Left ventricle myocardium inferior (tissue), 1 donor: ENCODE data around the gene HIC1. TPM values are rescaled to one million over a fixed set of nuclear protein-coding genes. Genes with fewer than 3 reads are reported as not detected.

Experiments used
- DNase-seq: peaks from one replicate; pipeline ENCODE4 v3.0.0-alpha.2; 2020
- H3K27ac ChIP-seq: fragments of 200-600 bp; replicated peaks from 2 replicates; pipeline ENCODE4 v1.8.0; 2021
- H3K27me3 ChIP-seq: fragments of 200-600 bp; 2 replicates; pipeline ENCODE4 v1.8.0; 2021; ENCODE audit warnings: low read depth
- H3K36me3 ChIP-seq: fragments of 200-600 bp; 2 replicates; pipeline ENCODE4 v1.8.0; 2021
- H3K4me1 ChIP-seq: fragments of 200-600 bp; 2 replicates; pipeline ENCODE4 v1.8.0; 2021
- H3K4me3 ChIP-seq: fragments of 200-600 bp; 2 replicates; pipeline ENCODE4 v1.8.0; 2021; ENCODE audit warnings: mild to moderate bottlenecking, moderate library complexity
- H3K9me3 ChIP-seq: fragments of 200-600 bp; replicated peaks from 2 replicates; pipeline ENCODE4 v1.8.0; 2021
- CTCF ChIP-seq: fragments of 200-600 bp; IDR thresholded peaks from 2 replicates; pipeline ENCODE4 v1.8.0; 2021; ENCODE audit warnings: antibody characterized with exemption, mild to moderate bottlenecking, borderline replicate concordance
- intact Hi-C: fragments of 100-400 bp; cut with micrococcal nuclease; formaldehyde crosslinking; loops from one replicate; pipeline ENCODE4 v1.11.0; 2022
- long read RNA-seq: library from polyadenylated mRNA; unstranded; transcript quantifications from one replicate; pipeline ENCODE4 v2.0.0, GENCODE V29; 2021
- total RNA-seq: library from RNA; stranded (reverse); fragmentation: NEBNext Ultra II Directional; extraction: Animal tissue kit (Norgen Biotek cat#: 25700); gene quantifications from one replicate; pipeline ENCODE4 v1.2.1, GENCODE V29; 2021
- donor health status: DM: no; HTN: yes; CAD: no; lungs with severe emphysema.

Gene HIC1
- 23.5 TPM for total RNA-seq
- long read RNA-seq, transcript HIC1-206 (1 exons, 725 nt): major isoform, 19 of 78 reads
- long read RNA-seq, transcript HIC1-205 (2 exons, 1,134 nt): minor isoform, 15 of 78 reads
- long read RNA-seq, partial matches to known transcripts: 2 of 78 reads
- long read RNA-seq, other reads (novel, unspliced or antisense): 39 of 78 reads

GRCh38 chr17:2054512-2055291, at the start of gene HIC1:
TSS of gene HIC1 (plus strand) at chr17:2055103. CDS start at chr17:2056691, 1,588 bp downstream.
- H3K36me3 ChIP-seq: peaks cover 26% of the 10 kb centered on the region
- H3K27me3 ChIP-seq: peaks cover 85% of the 10 kb centered on the region
- H3K4me3 ChIP-seq: peak within 1 kb of the TSS; percentile 84
- DNase-seq: peak; percentile 83
- intact Hi-C loops: loop anchor here (2.0 kb wide), 1 partner anchor 186 kb away; no protein-coding TSS in a partner anchor
- TF ChIP-seq CTCF: peak; percentile 98
- H3K27ac ChIP-seq: peak within 1 kb of the TSS; percentile 96
- H3K9me3 ChIP-seq: no peaks in the 10 kb centered on the region
- peaks cover 78% of the 10 kb centered on the region for H3K4me1 ChIP-seq

- Histone ChIP-seq H3K36me3 (no peaks in the 10 kb centered on the region), H3K9me3 (no peaks in the 10 kb centered on the region), H3K27me3 (no peaks in the 10 kb centered on the region), H3K4me1 (peaks cover 11% of the 10 kb centered on the region), H3K4me3 (no peak overlapping the region), H3K27ac (no peak overlapping the region)
- TF ChIP-seq CTCF: no peak
- no peak for DNase-seq
- intact Hi-C loops: no loop called here
These were observed 46.4 kb upstream of the HIC1 start for GRCh38 chr17:2008332-2009126.

- Histone ChIP-seq H3K27ac (no peak overlapping the region), H3K9me3 (no peaks in the 10 kb centered on the region), H3K27me3 (no peaks in the 10 kb centered on the region), H3K36me3 (no peaks in the 10 kb centered on the region), H3K4me3 (no peak overlapping the region), H3K4me1 (peaks cover 18% of the 10 kb centered on the region)
- intact Hi-C loops: no loop called here
- no peak for TF ChIP-seq CTCF
- no peak for DNase-seq
These were observed 45.2 kb upstream of the HIC1 start for GRCh38 chr17:2009737-2010136.

- H3K9me3 ChIP-seq: no peaks in the 10 kb centered on the region
- no peak for TF ChIP-seq CTCF
These were observed 43.2 kb upstream of the HIC1 start for GRCh38 chr17:2011411-2012371.

More at GRCh38 chr17:2011411-2012371, 43.2 kb upstream of the HIC1 start:
- peaks cover 27% of the 10 kb centered on the region for H3K4me1 ChIP-seq
- H3K36me3 ChIP-seq: no peaks in the 10 kb centered on the region
- DNase-seq: no peak
- H3K4me3 ChIP-seq: no peak overlapping the region
- peak overlapping the region; percentile 66 for H3K27ac ChIP-seq
- no peaks in the 10 kb centered on the region for H3K27me3 ChIP-seq
- intact Hi-C loops: no loop called here
